Neuronal stem cell (in vitro differentiated cells): ENCODE measurements around the gene FEM1B.

Experiments used
- DNase-seq: peaks from one replicate; pipeline ENCODE4 v3.0.0-alpha.2; 2013; ENCODE audit warnings: low spot score
- H2AFZ ChIP-seq: one replicate; pipeline ENCODE4 v1.6.1; 2013; ENCODE audit warnings: mild to moderate bottlenecking, low read length, inconsistent platforms
- H2AK5ac ChIP-seq: 2 replicates; pipeline ENCODE4 v1.6.1; 2013; ENCODE audit warnings: low read depth, mild to moderate bottlenecking, inconsistent platforms, low read length, moderate library complexity, mixed read lengths
- H2BK120ac ChIP-seq: 2 replicates; pipeline ENCODE4 v1.6.1; 2013; ENCODE audit warnings: low read depth, mild to moderate bottlenecking, inconsistent platforms, low read length, moderate library complexity, mixed read lengths
- H2BK12ac ChIP-seq: one replicate; pipeline ENCODE4 v1.6.1; 2013; ENCODE audit warnings: low read length, inconsistent platforms
- H2BK15ac ChIP-seq: 2 replicates; pipeline ENCODE4 v1.6.1; 2013; ENCODE audit warnings: mild to moderate bottlenecking, low read length, inconsistent platforms, mixed read lengths
- H2BK5ac ChIP-seq: one replicate; pipeline ENCODE4 v1.6.1; 2013; ENCODE audit warnings: inconsistent platforms, mild to moderate bottlenecking, low read length, moderate library complexity
- H3K14ac ChIP-seq: one replicate; pipeline ENCODE4 v1.6.1; 2013; ENCODE audit warnings: low read length, inconsistent platforms
- H3K18ac ChIP-seq: 2 replicates; pipeline ENCODE4 v1.6.1; 2013; ENCODE audit warnings: low read length, inconsistent platforms
- H3K23ac ChIP-seq: 2 replicates; pipeline ENCODE4 v1.6.1; 2013; ENCODE audit warnings: low read depth, mild to moderate bottlenecking, mixed read lengths, low read length, inconsistent platforms; ENCODE audit not compliant: poor library complexity
- H3K27ac ChIP-seq: replicated peaks from 3 replicates; pipeline ENCODE4 v1.5.1; 2013; ENCODE audit warnings: low read length, inconsistent platforms
- H3K27me3 ChIP-seq, 3 experiments: 2 replicates each; pipeline ENCODE4 v1.6.1; 2013; ENCODE audit warnings: low read length in 3 of 3, mild to moderate bottlenecking in 2 of 3, inconsistent platforms in 1 of 3, low read depth in 1 of 3, mixed read lengths in 1 of 3, moderate library complexity in 1 of 3; ENCODE audit not compliant: control insufficient read depth in 3 of 3, insufficient read depth in 3 of 3
- H3K36me3 ChIP-seq, 2 donors: replicated peaks in 1 of 2; 2 replicates each; pipeline ENCODE4 v1.6.1; 2013; ENCODE audit warnings: low read length in 2 of 2; ENCODE audit not compliant: control insufficient read depth in 2 of 2, insufficient read depth in 2 of 2
- H3K4ac ChIP-seq: 2 replicates; pipeline ENCODE4 v1.6.1; 2013; ENCODE audit warnings: inconsistent platforms, mild to moderate bottlenecking, low read length, moderate library complexity
- H3K4me1 ChIP-seq, 2 donors: 1 replicate in 1 of 2; 2 replicates in 1 of 2; pipeline ENCODE4 v1.6.1; 2013; ENCODE audit warnings: low read length in 2 of 2, low read depth in 1 of 2; ENCODE audit not compliant: control insufficient read depth in 2 of 2, insufficient read depth in 1 of 2
- H3K4me2 ChIP-seq: one replicate; pipeline ENCODE4 v1.6.1; 2013; ENCODE audit warnings: mild to moderate bottlenecking, low read length, inconsistent platforms; ENCODE audit not compliant: insufficient read depth, poor library complexity, severe bottlenecking
- H3K4me3 ChIP-seq, 2 donors: 2 replicates each; pipeline ENCODE4 v1.5.1; 2013; ENCODE audit warnings: low read length in 2 of 2, mild to moderate bottlenecking in 2 of 2, inconsistent platforms in 1 of 2, moderate library complexity in 1 of 2
- H3K79me1 ChIP-seq: one replicate; pipeline ENCODE4 v1.6.1; 2013; ENCODE audit warnings: low read depth, mild to moderate bottlenecking, inconsistent platforms, low read length, moderate library complexity
- H3K9ac ChIP-seq: one replicate; pipeline ENCODE4 v1.6.1; 2013; ENCODE audit warnings: mild to moderate bottlenecking, low read depth, low read length, inconsistent platforms; ENCODE audit not compliant: poor library complexity
- H3K9me3 ChIP-seq, 2 donors: replicated peaks in 1 of 2; 2 replicates each; pipeline versions ENCODE3 to v1.6.1; 2013; ENCODE audit warnings: low read length in 2 of 2, mild to moderate bottlenecking in 2 of 2, inconsistent platforms in 1 of 2, low read depth in 1 of 2, mixed read lengths in 1 of 2, moderate library complexity in 1 of 2; ENCODE audit not compliant: control insufficient read depth in 2 of 2, insufficient read depth in 1 of 2
- H4K8ac ChIP-seq: one replicate; pipeline ENCODE4 v1.6.1; 2013; ENCODE audit warnings: low read depth, mild to moderate bottlenecking, inconsistent platforms, low read length, moderate library complexity
- H4K91ac ChIP-seq: one replicate; pipeline ENCODE4 v1.6.1; 2013; ENCODE audit warnings: low read length, low read depth, mild to moderate bottlenecking, inconsistent platforms; ENCODE audit not compliant: poor library complexity
- WGBS, 2 donors: extraction: QIAGEN DNeasy Blood & Tissue Kit; methylation state at CpG; one replicate each; pipeline ENCODE4 v1.1.7; 2013; ENCODE audit warnings: missing lambda C conversion rate in 2 of 2, mixed read lengths in 1 of 2; ENCODE audit not compliant: insufficient read length in 2 of 2, insufficient replicate concordance in 1 of 2; ENCODE audit errors: extremely low coverage in 2 of 2; 5-methylcytosine and 5-hydroxymethylcytosine counted together

FEM1B gene

GRCh38 chr15:68276668-68277067 lies 877 bp upstream of the FEM1B start:
- Histone ChIP-seq H3K18ac (no peak overlapping the region), H3K9me3 (no peaks in the 10 kb centered on the region), H3K4me2 (peak overlapping the region; percentile 76), H3K4me1 (peaks cover 7 to 26% of the 10 kb centered on the region in 2 donors), H3K9ac (no peak overlapping the region), H3K36me3 (peaks cover 0 to 7% of the 10 kb centered on the region in 2 donors), H2AFZ (peak overlapping the region; percentile 98), H2BK15ac (no peak overlapping the region), H3K14ac (no peak overlapping the region), H2AK5ac (no peak overlapping the region), H3K79me1 (peaks cover 4% of the 10 kb centered on the region), H3K23ac (no peak overlapping the region), H2BK5ac (no peak overlapping the region), H2BK12ac (no peak overlapping the region), H3K27ac (peak overlapping the region; percentile 99), H3K4me3 (peak overlapping the region in 1 of 2 donors; percentile 73), H4K8ac (no peak overlapping the region), H2BK120ac (no peak overlapping the region), H4K91ac (no peak overlapping the region), H3K4ac (no peak overlapping the region), H3K27me3 (no peaks in the 10 kb centered on the region)
- WGBS, 2 donors: no CpG with 5 or more reads among the region's 3 CpGs
- no peak for DNase-seq

DNA sequence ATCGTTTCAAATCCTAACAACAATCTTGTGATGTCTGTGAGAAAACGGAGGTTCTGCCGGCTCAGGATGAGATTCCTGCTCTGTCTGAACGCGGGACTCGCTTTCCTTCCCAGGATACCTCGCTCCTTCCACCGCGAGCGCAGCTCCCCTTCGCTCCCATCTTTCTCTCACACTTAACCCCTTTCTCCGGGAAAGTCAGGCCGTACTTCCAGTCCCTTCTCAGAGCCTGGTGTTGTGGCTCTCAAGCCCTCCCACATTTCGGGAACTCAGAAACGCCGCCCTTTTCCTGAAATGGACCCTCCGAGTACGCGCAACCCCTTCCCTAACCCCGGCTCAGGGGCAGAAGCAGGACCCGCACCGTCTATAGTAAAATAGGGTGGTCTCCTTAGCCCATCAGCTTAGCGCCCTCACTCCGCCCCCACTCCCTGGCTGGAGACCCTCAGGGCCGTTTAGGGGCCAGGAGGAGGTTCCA lies 378 bp upstream of the FEM1B start:
- H3K4me3 ChIP-seq: peak overlapping the region; percentile 73 to 99
- peak overlapping the region; percentile 98 for H2AFZ ChIP-seq
- H2BK15ac ChIP-seq: no peak overlapping the region
- H3K27me3 ChIP-seq: no peaks in the 10 kb centered on the region
- peak overlapping the region; percentile 94 for H3K23ac ChIP-seq
- H3K4me2 ChIP-seq: peak overlapping the region; percentile 76
- no peaks in the 10 kb centered on the region for H3K9me3 ChIP-seq
- peak overlapping the region; percentile 99 for H3K9ac ChIP-seq
- H3K27ac ChIP-seq: peak overlapping the region; percentile 99
- no peak overlapping the region for H3K14ac ChIP-seq
- H3K36me3 ChIP-seq: peaks cover 0 to 7% of the 10 kb centered on the region in 2 donors
- H2BK12ac ChIP-seq: no peak overlapping the region
- no peak overlapping the region for H2BK120ac ChIP-seq
- H2AK5ac ChIP-seq: no peak overlapping the region
- H4K8ac ChIP-seq: no peak overlapping the region
- peak; percentile 70 for DNase-seq
- H2BK5ac ChIP-seq: peak overlapping the region; percentile 15
- no CpG with 5 or more reads among the region's 25 CpGs for WGBS, 2 donors
- no peak overlapping the region for H3K4ac ChIP-seq
- peak overlapping the region; percentile 91 for H3K18ac ChIP-seq
- peaks cover 4% of the 10 kb centered on the region for H3K79me1 ChIP-seq
- H3K4me1 ChIP-seq: peaks cover 9 to 29% of the 10 kb centered on the region in 2 donors
- no peak overlapping the region for H4K91ac ChIP-seq

DNA sequence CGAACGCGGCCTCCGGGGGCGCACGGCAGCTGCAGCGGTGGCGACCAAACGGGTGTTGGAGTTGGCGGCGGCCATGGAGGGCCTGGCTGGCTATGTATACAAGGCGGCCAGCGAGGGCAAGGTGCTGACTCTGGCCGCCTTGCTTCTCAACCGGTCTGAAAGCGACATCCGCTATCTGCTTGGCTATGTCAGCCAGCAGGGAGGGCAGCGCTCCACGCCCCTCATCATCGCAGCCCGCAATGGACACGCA lies 725 bp downstream of the FEM1B start:
- Histone ChIP-seq H3K9me3 (no peaks in the 10 kb centered on the region), H3K36me3 (peaks cover 0 to 7% of the 10 kb centered on the region in 2 donors), H3K27ac (peak overlapping the region; percentile 99), H3K4me1 (peaks cover 9 to 34% of the 10 kb centered on the region in 2 donors), H3K23ac (peak overlapping the region; percentile 94), H3K14ac (peak overlapping the region; percentile 65), H4K91ac (peak overlapping the region; percentile 44), H3K18ac (peak overlapping the region; percentile 98), H3K27me3 (no peaks in the 10 kb centered on the region), H3K4ac (peak overlapping the region; percentile 72), H2BK120ac (no peak overlapping the region), H3K4me2 (peak overlapping the region; percentile 73), H3K79me1 (peaks cover 4% of the 10 kb centered on the region), H3K4me3 (peak overlapping the region; percentile 73 to 99), H2BK12ac (peak overlapping the region; percentile 26), H3K9ac (peak overlapping the region; percentile 99), H2AK5ac (peak overlapping the region; percentile 99), H4K8ac (peak overlapping the region; percentile 43), H2BK5ac (peak overlapping the region; percentile 15), H2BK15ac (peak overlapping the region; percentile 81), H2AFZ (peak overlapping the region; percentile 98)
- DNase-seq: no peak
- WGBS, 2 donors: no CpG with 5 or more reads among the region's 22 CpGs

- H3K9me3 ChIP-seq: no peaks in the 10 kb centered on the region
- H3K9ac ChIP-seq: peak overlapping the region; percentile 99
- no peak overlapping the region for H3K4ac ChIP-seq
- peaks cover 0 to 10% of the 10 kb centered on the region in 2 donors for H3K36me3 ChIP-seq
- H4K91ac ChIP-seq: peak overlapping the region; percentile 44
- no peaks in the 10 kb centered on the region for H3K27me3 ChIP-seq
- no peak overlapping the region for H2BK120ac ChIP-seq
- peak overlapping the region; percentile 43 for H4K8ac ChIP-seq
- H2BK15ac ChIP-seq: peak overlapping the region; percentile 81
- no CpG with 5 or more reads among the region's 23 CpGs for WGBS, 2 donors
- peak overlapping the region; percentile 99 for H2AK5ac ChIP-seq
- H3K14ac ChIP-seq: peak overlapping the region; percentile 65
- H3K23ac ChIP-seq: peak overlapping the region; percentile 94
- H3K4me1 ChIP-seq: peaks cover 9 to 34% of the 10 kb centered on the region in 2 donors
- H2BK12ac ChIP-seq: peak overlapping the region; percentile 26
- H2AFZ ChIP-seq: peak overlapping the region; percentile 98
- H3K27ac ChIP-seq: peak overlapping the region; percentile 99
- DNase-seq: no peak
- peak overlapping the region; percentile 73 for H3K4me2 ChIP-seq
- H3K18ac ChIP-seq: peak overlapping the region; percentile 98
- peaks cover 4% of the 10 kb centered on the region for H3K79me1 ChIP-seq
- H3K4me3 ChIP-seq: peak overlapping the region; percentile 73 to 99
- H2BK5ac ChIP-seq: peak overlapping the region; percentile 15
Observed at GRCh38 chr15:68278595-68279405, 1.3 kb downstream of the FEM1B start.
